Kidney (tissue), 14 donors: Measurements from ENCODE around the gene C3orf70. TPM values are rescaled to one million over a fixed set of nuclear protein-coding genes. Genes with fewer than 3 reads are reported as not detected.

Source experiments
- DNase-seq, 5 donors: peaks; one replicate each; pipeline ENCODE4 v3.0.0-alpha.2; 2013 to 2020
- FAIRE-seq: peaks from 2 replicates; lab custom pipeline; 2012; peaks lifted over from hg19 to GRCh38; lab: Jason Lieb, UNC
- H3K27ac ChIP-seq, 2 donors: one replicate each; pipeline ENCODE4 v1.7.0; 2013; ENCODE audit warnings: low read depth in 2 of 2, low read length in 2 of 2, inconsistent platforms in 1 of 2
- H3K27me3 ChIP-seq: one replicate; pipeline ENCODE4 v1.7.1; 2013; ENCODE audit warnings: low read length, inconsistent platforms; ENCODE audit not compliant: control insufficient read depth, insufficient read depth
- H3K36me3 ChIP-seq, 3 donors: one replicate each; pipeline versions ENCODE4 v1.7.0 to v1.7.1; 2013; ENCODE audit warnings: low read length in 3 of 3, control low read depth in 1 of 3, inconsistent platforms in 1 of 3; ENCODE audit not compliant: insufficient read depth in 3 of 3, control insufficient read depth in 2 of 3
- H3K4me1 ChIP-seq, 3 donors: one replicate each; pipeline versions ENCODE4 v1.7.0 to v1.7.1; 2013; ENCODE audit warnings: low read length in 3 of 3, inconsistent platforms in 1 of 3, low read depth in 1 of 3; ENCODE audit not compliant: control insufficient read depth in 2 of 3, insufficient read depth in 2 of 3
- H3K4me3 ChIP-seq, 3 donors: one replicate each; pipeline versions ENCODE4 v1.7.0 to v1.8.1; 2013; ENCODE audit warnings: low read length in 3 of 3, control low read depth in 1 of 3, inconsistent platforms in 1 of 3
- H3K9ac ChIP-seq, 3 donors: one replicate each; pipeline versions ENCODE4 v1.7.0 to v1.7.1; 2013; ENCODE audit warnings: low read length in 3 of 3, control low read depth in 1 of 3, inconsistent platforms in 1 of 3
- H3K9me3 ChIP-seq, 3 donors: one replicate each; pipeline versions ENCODE4 v1.7.0 to v1.7.1; 2013; ENCODE audit warnings: low read length in 3 of 3, control low read depth in 1 of 3, inconsistent platforms in 1 of 3; ENCODE audit not compliant: control insufficient read depth in 2 of 3, insufficient read depth in 1 of 3
- CTCF ChIP-seq: IDR thresholded peaks from 3 replicates; pipeline ENCODE4 v1.5.1; 2012; ENCODE audit warnings: mild to moderate bottlenecking, moderate library complexity, borderline replicate concordance; ENCODE audit not compliant: insufficient read depth; ENCODE audit errors: extremely low read depth
- intact Hi-C: fragments of 100-400 bp; cut with DNase I; formaldehyde crosslinking; loops from one replicate; pipeline ENCODE4 v1.11.1; 2022
- polyA plus RNA-seq: library from polyadenylated mRNA; stranded (reverse); fragments of 350-450 nt; fragmentation: Illumina TruSeq; extraction: RNeasy Lipid Tissue Mini Kit (QIAGEN cat#74804); gene quantifications from one replicate; pipeline ENCODE4 v1.2.3, GENCODE V29; 2014; ENCODE audit warnings: low read depth, low replicate concordance; ENCODE audit not compliant: insufficient read depth
- total RNA-seq: library from RNA; stranded (reverse); fragmentation: NEBNext Ultra II Directional; extraction: Animal tissue kit (Norgen Biotek cat#: 25700); gene quantifications from one replicate; pipeline ENCODE4 v1.2.1, GENCODE V29; 2021
- donor health status: control.
- donor health status: control.
- donor health status: control.
- donor health status: control.
- donor health status: control.
- donor health status: DM: yes; HTN: yes; CAD: no.
- donor health status: Normal renal cell carcinoma (clear cell type).

The C3orf70 gene
- total and polyA plus RNA-seq, 2 donors from 2014 or later, result 0.69 to 2.8 TPM

GRCh38 chr3:185126201-185126600, 26.7 kb downstream of the C3orf70 start:
- H3K27me3 ChIP-seq, result no peaks in the 10 kb centered on the region
- intact Hi-C loops, result no loop called here
- no peak overlapping the region for H3K9ac ChIP-seq
- no peak for FAIRE-seq
- DNase-seq, result no peak
- H3K36me3 ChIP-seq, result no peaks in the 10 kb centered on the region
- H3K27ac ChIP-seq, result no peak overlapping the region
- TF ChIP-seq CTCF, result no peak
- H3K4me3 ChIP-seq, result no peak overlapping the region
- H3K4me1 ChIP-seq, result no peaks in the 10 kb centered on the region
- no peaks in the 10 kb centered on the region for H3K9me3 ChIP-seq

- Histone ChIP-seq H3K9me3 (no peaks in the 10 kb centered on the region), H3K4me3 (no peak overlapping the region), H3K36me3 (no peaks in the 10 kb centered on the region), H3K9ac (no peak overlapping the region), H3K27me3 (no peaks in the 10 kb centered on the region), H3K4me1 (no peaks in the 10 kb centered on the region), H3K27ac (no peak overlapping the region)
- intact Hi-C loops, result no loop called here
- FAIRE-seq (no peak), DNase-seq (no peak)
- no peak for TF ChIP-seq CTCF
Observed at GRCh38 chr3:185120126-185120525, 32.7 kb downstream of the C3orf70 start.

DNA sequence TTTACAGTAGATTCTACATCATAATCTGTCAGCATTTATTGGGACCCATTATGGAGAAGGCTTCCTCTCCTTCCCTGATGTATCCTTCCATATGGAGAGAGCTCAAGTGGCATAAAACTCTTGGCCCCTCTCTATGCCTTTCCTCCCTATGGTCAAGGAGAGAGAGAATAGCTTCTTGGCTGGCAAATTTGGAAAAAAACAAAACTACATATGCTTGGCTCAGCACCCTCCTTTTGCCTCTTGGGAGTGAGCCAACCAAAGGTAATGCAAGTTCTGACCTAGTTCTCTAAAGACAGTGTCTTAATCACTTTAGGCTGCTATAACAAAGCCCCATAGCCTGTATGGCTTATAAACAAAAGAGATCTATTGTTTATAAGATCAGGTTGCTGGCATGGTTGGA, 37.5 kb downstream of the C3orf70 start:
- Histone ChIP-seq H3K4me1 (no peaks in the 10 kb centered on the region), H3K27me3 (no peaks in the 10 kb centered on the region), H3K27ac (no peak overlapping the region), H3K4me3 (no peak overlapping the region), H3K9ac (no peak overlapping the region), H3K36me3 (no peaks in the 10 kb centered on the region), H3K9me3 (no peaks in the 10 kb centered on the region)
- no peak for DNase-seq
- no peak for TF ChIP-seq CTCF
- intact Hi-C loops, result no loop called here
- no peak for FAIRE-seq

DNA sequence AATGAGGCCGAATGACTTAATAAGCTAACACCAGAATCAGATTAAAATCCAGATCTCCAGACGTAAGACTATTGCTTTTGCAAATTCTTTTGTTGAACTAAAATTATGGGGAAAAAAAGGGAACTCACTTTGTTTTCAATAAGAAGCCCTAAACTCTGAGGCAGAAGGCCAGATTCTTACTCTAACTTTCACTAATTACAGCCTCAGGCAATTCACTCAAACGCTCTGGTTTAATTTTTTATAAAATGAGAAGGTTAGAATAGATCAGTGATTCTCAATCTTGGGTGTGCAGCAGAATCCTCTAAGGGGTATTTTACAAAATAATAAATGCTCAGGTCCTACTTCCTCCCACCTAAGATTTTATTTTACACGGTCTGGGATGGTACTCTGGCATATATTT, 38.1 kb downstream of the C3orf70 start:
- no peak for TF ChIP-seq CTCF
- H3K9ac ChIP-seq, result no peak overlapping the region
- H3K36me3 ChIP-seq, result no peaks in the 10 kb centered on the region
- intact Hi-C loops, result no loop called here
- H3K4me3 ChIP-seq, result no peak overlapping the region
- no peak for DNase-seq
- H3K27ac ChIP-seq, result no peak overlapping the region
- no peaks in the 10 kb centered on the region for H3K9me3 ChIP-seq
- no peaks in the 10 kb centered on the region for H3K4me1 ChIP-seq
- no peak for FAIRE-seq
- no peaks in the 10 kb centered on the region for H3K27me3 ChIP-seq
